ENCODE data around the gene RPLP2.

The RPLP2 gene

DNA sequence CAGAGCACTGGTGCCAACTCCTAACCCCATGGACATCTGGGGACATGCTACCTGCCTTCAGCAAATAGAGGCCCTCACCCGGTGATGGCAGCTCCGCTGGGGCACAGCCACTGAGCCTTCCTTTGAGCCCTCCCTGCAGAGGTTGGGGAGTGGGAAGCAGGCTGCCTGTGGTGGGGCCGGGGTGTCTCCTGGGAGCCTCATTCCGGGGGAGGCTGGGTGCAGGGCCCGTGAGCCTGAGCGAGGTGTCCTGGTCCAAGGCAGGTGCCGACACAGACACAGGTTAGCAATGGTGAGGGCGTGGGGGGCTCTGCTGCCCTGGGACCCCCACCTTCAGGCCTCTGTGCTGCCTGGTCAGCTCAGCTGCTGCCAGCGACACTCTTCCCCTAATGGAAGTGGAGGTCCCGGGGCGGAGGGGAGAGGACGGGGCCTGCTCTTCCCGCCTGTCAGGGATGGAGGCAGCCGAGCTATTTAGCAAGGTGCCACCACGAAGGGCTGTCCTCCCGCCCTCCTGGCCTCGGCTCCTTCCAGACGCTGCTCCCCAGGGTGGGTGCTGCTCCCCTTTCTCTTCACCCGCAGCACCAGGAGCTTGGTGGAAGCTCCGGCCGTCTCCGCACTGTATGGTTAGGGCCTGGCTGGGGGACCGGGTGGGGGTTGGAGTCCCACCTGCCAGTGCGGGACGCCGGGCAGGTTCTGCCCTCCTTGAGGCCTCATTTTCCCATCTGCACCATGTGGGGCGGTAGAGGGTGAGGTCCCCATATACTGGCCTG, 44.1 kb downstream of the RPLP2 start:
- DNase-seq, result no peak

DNA sequence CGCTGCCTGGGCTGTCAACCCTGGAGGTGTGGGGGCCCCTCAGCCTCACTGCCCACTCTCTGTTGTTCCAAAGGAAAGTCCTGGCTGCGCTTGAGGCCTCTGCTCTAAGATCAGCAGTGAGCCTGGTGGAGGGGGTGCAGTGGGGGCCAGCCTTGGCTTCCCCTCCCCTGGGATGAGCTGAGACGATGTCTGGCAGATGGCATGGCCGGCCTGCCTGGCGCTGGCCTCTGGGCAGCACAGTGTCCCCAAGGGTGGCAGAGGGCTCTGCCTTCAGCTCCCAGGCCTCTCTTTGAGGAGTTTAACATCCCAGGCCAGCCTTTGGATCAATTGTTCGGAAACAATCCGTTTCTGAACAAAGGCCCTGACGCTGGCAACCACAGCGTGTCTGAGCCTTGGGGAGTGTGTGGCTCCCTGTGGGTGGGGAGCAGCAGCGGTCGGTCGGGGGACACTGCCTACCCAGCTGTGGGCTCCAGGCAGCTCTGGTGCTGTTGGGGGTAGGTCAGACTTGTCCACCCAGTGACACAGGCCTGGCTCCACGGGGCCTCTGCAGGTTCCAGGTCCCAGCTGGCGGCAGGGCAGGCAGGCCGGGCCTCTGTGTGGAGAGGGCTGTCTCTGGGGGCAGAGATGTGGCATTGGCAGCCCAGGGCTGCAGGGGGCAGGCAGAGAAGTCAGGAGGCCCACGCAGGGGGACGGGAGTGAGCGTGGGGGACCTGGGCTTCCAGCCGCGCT, 45.0 kb downstream of the RPLP2 start:
- no peak for DNase-seq

DNA sequence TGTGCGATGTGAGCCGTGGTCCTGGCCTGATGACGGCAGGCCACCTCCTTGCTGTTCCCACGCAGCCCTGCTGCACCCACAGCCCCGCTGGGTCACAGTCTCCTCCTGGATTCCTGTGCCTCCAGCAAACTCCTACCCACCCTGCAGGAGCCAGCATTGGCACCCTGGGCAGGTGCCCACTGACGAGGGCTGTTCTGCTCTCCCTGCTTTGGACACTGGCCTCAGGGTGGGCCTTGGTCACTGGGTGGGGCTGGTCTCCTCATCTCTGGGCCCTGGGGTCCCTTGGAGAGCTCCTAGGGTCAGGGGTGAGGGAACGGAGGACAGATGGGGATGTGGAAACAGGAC, 45.5 kb downstream of the RPLP2 start:
- no peak for DNase-seq

DNA sequence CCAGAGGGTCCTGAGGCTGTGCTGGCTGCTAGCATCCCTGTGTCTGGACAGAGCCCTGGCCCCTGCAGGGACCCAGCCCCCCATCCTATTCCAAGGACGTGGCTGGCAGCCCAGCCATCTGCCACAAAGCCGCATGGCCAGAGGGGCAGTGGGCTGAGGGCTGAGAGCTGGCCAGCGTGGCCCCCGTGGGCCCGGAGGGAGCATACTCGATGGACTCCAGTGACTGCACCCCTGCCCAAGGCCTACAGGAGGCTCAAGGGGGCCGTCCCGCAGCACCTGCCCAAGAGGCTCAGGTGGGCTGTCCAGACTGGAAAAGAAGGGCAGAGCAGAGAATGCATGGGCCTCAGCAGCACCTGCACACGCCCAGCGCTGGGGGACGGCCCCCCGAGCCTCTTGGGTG, 46.0 kb downstream of the RPLP2 start:
- DNase-seq, result no peak

DNA sequence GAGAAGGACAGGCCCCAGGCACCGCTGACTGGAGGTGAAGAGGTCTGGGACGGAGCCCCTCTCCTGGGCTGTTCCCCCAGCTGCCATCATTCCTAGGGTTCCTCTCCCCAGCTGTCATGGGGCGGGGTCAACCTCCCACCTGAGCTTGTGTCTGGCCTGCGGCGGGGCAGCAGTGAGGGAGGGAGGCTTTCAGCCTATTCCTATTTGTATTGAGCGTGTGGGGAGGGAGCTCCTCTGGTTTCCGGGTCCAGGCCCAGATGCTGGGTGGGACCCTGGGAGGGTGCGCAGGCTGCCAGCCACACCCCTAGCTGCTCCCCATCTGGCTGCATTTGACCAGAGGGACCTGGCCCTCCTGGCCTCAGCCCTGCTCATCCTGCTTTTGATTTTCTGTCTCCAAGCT, 46.6 kb downstream of the RPLP2 start:
- DNase-seq, result no peak

DNA sequence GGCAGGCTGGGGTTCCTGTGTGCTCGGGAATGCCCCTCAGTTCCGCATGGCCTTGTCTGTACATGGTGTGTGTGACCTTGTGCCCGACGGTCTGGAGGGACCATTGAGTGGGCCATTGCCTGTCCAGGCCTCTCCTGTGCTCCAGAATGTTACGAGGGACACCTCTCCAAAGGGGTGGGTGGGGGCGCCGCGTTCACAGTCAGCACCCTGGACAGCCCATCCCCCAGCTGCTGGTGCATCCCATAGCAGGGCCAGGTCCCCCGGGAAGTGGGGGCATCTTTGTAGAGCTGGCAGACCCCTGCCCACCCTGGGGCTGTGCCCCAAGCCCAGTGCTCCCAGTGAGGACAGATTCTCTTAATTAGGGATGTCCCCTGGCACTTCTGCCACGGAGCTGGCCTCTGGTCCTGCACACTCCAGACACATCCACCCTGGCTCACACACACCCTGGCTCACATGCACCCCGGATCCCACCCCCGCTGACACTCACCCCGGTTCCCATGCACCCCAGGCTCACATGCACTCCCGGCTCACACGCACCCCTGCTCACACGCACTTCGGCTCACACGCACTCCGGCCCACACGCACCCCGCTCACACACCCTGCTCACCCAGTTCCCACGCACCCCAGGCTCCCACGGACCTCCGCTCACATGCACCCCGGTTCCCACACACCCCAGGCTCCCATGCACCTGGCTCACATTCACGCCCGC, 48.4 kb downstream of the RPLP2 start:
- DNase-seq, result no peak

DNA sequence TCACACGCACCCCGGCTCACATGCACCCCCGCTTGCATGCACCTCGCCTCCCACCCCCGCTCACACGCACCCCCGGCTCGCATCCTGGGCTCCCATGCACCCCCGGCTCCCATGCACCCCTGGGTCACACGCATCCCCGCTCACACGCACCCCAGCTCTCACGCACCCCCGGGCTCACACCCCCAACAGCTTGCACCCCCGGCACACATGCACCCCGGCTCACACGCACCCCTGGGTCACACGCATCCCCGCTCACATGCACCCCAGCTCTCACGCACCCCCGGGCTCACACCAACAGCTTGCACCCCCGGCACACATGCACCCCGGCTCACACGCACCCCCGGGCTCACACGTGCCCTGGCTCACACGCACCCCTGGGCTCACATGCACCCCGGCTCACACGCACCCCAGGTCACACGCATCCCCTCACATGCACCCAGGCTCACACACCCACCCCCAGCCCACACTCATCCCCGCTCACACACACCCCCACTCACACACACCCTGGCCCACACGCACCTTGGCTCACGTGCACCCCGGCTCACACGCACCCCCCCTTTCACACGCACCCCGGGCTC, 49.1 kb downstream of the RPLP2 start:
- no peak for DNase-seq

DNA sequence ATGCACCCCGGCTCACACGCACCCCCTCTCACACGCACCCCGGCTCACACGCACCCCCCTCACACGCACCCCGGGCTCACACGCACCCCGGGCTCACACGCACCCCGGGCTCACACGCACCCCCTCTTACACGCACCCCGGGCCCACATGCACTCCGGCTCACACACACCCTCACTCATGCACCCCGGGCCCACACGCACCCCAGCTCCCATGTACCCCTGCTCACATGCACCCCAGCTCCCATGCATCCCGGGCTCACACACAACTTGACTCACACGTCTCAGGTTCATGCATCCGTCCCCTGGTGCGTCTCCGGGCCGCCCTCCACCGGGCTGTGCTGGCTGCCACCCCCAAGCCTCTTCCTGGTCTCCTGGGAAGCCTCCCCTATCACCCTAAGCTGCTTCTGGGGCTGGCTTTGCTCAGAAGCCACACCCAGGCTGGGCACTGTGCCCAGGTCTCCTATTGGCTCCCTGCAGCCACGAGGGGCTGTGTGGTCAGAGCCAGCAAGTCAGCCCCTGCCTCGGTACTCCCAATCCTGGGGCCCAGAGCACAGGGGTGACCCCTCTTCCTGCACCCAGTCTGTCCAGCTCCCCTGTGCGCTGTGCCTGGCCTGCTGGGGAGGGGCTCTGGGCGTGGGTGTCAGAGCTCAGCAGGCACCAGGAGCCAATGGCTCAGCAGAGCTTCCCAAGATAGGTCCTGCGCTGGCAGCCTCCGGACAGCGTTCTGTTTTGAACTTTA, 49.8 kb downstream of the RPLP2 start:
- no peak for DNase-seq

DNA sequence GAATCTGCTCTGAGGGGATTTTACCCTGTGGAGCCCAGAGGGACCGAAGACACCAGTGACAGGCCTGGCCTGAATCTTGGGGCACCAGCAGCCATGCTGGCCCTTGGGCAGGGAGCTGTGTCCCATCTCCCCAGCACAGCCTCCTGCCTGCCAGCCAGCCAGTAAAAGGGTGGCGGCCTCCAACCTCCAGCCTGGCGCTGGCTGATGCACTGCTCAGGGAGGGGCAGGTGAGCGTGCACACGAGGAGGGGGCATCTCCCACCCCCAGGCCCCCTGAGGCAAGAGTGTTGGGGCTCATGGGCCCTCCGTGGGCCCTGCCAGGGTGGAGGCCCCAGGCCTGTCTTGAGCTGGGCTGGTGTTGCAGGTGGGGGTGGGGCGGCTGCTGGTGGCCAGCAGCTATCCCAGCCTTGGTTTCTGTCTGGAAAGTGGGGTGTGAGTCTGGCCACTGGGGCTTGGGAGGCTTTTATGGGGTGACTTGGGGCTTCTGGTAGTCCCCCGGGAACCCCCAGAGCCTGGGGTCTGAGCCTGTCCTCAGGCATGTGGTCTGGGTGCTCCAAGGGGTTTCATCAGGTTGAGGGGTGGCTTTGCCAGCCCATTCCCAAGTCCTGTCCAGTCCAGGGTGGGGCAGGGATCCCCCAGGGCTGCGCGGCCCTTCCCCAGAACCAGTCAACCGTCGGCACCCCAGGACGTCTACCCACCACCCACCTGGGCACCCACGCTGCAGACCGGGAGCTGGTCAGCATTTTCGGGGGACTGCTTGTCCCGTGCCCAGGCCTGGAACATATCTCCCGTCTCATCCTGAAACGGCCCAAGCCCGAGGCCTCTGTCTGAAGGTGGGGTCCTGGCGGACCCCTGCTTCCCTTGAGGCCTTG, 50.7 kb downstream of the RPLP2 start:
- DNase-seq, result no peak

DNA sequence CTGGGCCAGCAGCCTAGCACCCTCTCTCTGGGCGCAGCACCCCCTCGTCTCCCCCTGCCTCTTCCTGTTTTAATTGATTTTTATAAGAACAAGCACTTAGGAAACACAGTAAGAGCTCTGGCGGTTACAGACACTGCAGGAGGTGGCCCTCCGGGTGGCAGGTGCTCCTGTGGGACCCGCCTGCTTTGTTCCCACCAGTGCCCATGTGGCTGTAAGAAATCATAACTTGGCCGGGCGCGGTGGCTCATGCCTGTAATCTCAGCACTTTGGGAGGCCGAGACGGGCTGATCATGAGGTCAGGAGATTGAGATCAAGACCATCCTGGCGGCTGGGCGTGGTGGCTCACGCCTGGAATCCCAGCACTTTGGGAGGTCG, 51.3 kb downstream of the RPLP2 start:
- no peak for DNase-seq

DNA sequence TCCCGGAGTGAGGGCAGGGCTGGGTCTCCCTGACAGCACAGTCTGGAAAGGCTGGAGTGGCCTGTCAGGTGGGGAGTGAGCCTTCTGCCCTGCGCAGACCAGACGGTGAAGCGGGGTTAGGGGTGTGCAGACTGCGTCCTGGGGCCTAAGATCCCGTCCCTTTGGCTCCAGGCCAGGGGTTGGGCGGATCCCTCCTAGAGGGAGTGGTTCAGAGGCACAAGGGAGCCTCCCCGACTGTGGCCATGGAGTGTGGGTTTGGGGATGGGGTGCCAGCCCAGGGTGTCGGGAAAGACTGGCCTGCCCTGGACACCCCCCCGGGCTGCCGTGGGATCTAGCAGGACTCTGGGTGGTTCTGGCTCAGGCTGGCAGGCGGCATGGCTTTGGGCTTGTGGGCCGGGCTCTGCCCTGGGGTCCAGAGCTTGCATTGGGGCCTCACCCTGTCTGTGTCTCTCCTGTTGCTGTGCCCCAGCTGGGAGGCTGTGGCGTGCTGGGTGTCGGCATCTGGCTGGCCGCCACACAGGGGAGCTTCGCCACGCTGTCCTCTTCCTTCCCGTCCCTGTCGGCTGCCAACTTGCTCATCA, 52.4 kb downstream of the RPLP2 start:
- DNase-seq, result no peak

All from activated CD4-positive, alpha-beta T cell treated with anti-CD3 and anti-CD28 coated beads for 48 hours (primary cell).